Mucosa of stomach (tissue), 1 donor: ENCODE measurements around the gene CCNB1IP1.
"Not testable (repeated sequence)": the region's sequence is repeated elsewhere in the genome, so short reads cannot be mapped to it uniquely, and the experiment has no call there.

ENCODE experiments used
- H3K27me3 ChIP-seq: one replicate; pipeline ENCODE4 v1.7.0; 2013; ENCODE audit warnings: mild to moderate bottlenecking, low read length; ENCODE audit not compliant: control insufficient read depth, insufficient read depth
- H3K36me3 ChIP-seq: one replicate; pipeline ENCODE4 v1.7.0; 2013; ENCODE audit warnings: low read length; ENCODE audit not compliant: control insufficient read depth, insufficient read depth
- H3K4me1 ChIP-seq: one replicate; pipeline ENCODE4 v1.7.0; 2013; ENCODE audit warnings: mild to moderate bottlenecking, low read length; ENCODE audit not compliant: control insufficient read depth, insufficient read depth
- H3K4me3 ChIP-seq: one replicate; pipeline ENCODE4 v1.7.0; 2013; ENCODE audit warnings: low read length
- H3K9ac ChIP-seq: one replicate; pipeline ENCODE4 v1.7.0; 2013; ENCODE audit warnings: mild to moderate bottlenecking, low read length, moderate library complexity
- H3K9me3 ChIP-seq: one replicate; pipeline ENCODE4 v1.7.0; 2013; ENCODE audit warnings: mild to moderate bottlenecking, low read length, moderate library complexity; ENCODE audit not compliant: control insufficient read depth
- donor health status: Pancreatic carcinoma.

CCNB1IP1 gene

DNA sequence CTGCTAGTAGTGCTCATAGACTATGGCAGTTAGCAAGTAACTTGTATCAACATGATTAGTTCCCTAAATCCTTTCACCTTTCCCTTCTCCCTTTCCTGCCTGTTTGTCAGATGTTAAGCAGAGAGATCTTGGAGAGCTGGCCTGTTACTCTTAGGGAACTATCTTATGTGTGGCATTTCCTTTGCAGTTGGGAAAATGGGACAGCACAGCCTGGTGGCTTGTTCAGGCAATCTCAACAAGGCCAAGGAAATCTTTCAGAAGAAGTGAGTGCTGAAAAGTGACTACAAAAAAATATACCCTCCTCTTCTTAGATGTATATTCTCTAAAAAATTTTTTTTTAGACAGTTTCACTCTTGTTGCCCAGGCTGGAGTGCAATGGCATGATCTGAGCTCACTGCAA is 17.8 kb upstream of the CCNB1IP1 start:
- no peak overlapping the region for H3K9ac ChIP-seq
- H3K4me1 ChIP-seq = no peaks in the 10 kb centered on the region
- H3K4me3 ChIP-seq = no peak overlapping the region
- no peaks in the 10 kb centered on the region for H3K36me3 ChIP-seq
- H3K9me3 ChIP-seq = no peaks in the 10 kb centered on the region
- H3K27me3 ChIP-seq = no peaks in the 10 kb centered on the region

DNA sequence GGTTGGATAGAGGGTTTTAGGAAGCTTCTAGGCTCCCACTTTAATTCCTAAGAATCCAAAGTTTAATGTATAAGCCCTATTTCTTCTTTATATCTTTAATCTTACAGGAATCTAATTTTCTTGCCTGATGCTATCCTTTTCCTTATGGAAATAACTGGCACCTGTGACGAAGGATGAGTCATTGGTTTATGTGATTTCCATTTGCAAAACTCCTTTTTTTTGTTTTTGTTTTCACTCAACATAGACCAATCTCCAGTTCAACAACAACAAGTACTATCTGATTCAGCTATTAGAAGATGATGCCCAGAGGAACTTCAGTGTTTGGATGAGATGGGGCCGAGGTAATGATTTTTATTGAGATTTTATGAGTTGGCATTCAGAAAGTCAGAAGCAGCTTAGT is 17.2 kb upstream of the CCNB1IP1 start:
- no peaks in the 10 kb centered on the region for H3K36me3 ChIP-seq
- H3K9me3 ChIP-seq = no peaks in the 10 kb centered on the region
- H3K4me3 ChIP-seq = no peak overlapping the region
- H3K27me3 ChIP-seq = no peaks in the 10 kb centered on the region
- no peak overlapping the region for H3K9ac ChIP-seq
- H3K4me1 ChIP-seq = no peaks in the 10 kb centered on the region

GRCh38 chr14:20347747-20348146 is 14.7 kb upstream of the CCNB1IP1 start:
- Histone ChIP-seq H3K4me3 (no peak overlapping the region), H3K9me3 (no peaks in the 10 kb centered on the region), H3K4me1 (no peaks in the 10 kb centered on the region), H3K27me3 (no peaks in the 10 kb centered on the region), H3K36me3 (no peaks in the 10 kb centered on the region), H3K9ac (no peak overlapping the region)

GRCh38 chr14:20346713-20347112 is 13.6 kb upstream of the CCNB1IP1 start:
- no peaks in the 10 kb centered on the region for H3K9me3 ChIP-seq
- H3K9ac ChIP-seq = no peak overlapping the region
- H3K4me1 ChIP-seq = no peaks in the 10 kb centered on the region
- H3K36me3 ChIP-seq = no peaks in the 10 kb centered on the region
- H3K4me3 ChIP-seq = no peak overlapping the region
- no peaks in the 10 kb centered on the region for H3K27me3 ChIP-seq

GRCh38 chr14:20345366-20345765 is 12.3 kb upstream of the CCNB1IP1 start:
- Histone ChIP-seq H3K4me3 (no peak overlapping the region), H3K36me3 (no peaks in the 10 kb centered on the region), H3K4me1 (no peaks in the 10 kb centered on the region), H3K9ac (no peak overlapping the region), H3K9me3 (no peaks in the 10 kb centered on the region), H3K27me3 (no peaks in the 10 kb centered on the region)

- H3K4me1 ChIP-seq = no peaks in the 10 kb centered on the region
- no peaks in the 10 kb centered on the region for H3K36me3 ChIP-seq
- peak overlapping the region; percentile 69 for H3K9ac ChIP-seq
- no peaks in the 10 kb centered on the region for H3K9me3 ChIP-seq
- H3K4me3 ChIP-seq = peak overlapping the region; percentile 57
- H3K27me3 ChIP-seq = no peaks in the 10 kb centered on the region
Measured at GRCh38 chr14:20343862-20344220, 10.8 kb upstream of the CCNB1IP1 start.

DNA sequence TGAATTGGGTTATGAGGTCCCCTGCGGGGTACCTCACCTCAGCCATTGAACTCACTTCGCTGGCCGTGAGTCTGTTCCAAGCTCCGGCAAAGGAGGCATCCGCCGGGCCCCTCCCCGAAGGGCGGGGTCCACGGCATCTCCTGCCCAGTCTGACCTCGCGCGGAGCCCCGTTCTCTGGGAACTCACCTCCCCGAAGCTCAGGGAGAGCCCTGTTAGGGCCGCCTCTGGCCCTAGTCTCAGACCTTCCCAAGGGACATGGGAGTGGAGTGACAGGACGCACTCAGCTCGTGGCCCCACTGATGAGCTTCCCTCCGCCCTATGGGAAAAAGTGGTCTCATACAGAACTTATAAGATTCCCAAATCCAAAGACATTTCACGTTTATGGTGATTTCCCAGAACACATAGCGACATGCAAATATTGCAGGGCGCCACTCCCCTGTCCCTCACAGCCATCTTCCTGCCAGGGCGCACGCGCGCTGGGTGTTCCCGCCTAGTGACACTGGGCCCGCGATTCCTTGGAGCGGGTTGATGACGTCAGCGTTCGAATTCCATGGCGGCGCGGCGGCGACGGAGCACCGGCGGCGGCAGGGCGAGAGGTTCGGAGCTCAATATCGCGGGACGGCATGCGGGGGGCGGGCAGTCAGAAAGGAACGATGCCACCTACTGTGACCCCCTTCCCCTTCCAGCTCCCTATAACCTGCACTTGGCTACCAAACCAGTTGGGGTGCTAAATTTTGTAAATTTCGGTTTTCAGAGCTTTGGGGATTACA is 10.2 kb upstream of the CCNB1IP1 start, which contains the start of gene PARP2:
Gene PARP2 (plus strand): TSS at position 544 of the 770 bp plus-strand sequence. CDS start 7 bp downstream, at position 551.
- H3K27me3 ChIP-seq = no peaks in the 10 kb centered on the region
- H3K9me3 ChIP-seq = no peaks in the 10 kb centered on the region
- H3K9ac ChIP-seq = peak within 1 kb of the TSS; percentile 69
- H3K36me3 ChIP-seq = no peaks in the 10 kb centered on the region
- no peaks in the 10 kb centered on the region for H3K4me1 ChIP-seq
- peak within 1 kb of the TSS; percentile 74 for H3K4me3 ChIP-seq

GRCh38 chr14:20341646-20342045 is 8.6 kb upstream of the CCNB1IP1 start:
- Histone ChIP-seq H3K4me3 (no peak overlapping the region), H3K9ac (no peak overlapping the region), H3K27me3 (no peaks in the 10 kb centered on the region), H3K9me3 (no peaks in the 10 kb centered on the region), H3K4me1 (no peaks in the 10 kb centered on the region), H3K36me3 (no peaks in the 10 kb centered on the region)

DNA sequence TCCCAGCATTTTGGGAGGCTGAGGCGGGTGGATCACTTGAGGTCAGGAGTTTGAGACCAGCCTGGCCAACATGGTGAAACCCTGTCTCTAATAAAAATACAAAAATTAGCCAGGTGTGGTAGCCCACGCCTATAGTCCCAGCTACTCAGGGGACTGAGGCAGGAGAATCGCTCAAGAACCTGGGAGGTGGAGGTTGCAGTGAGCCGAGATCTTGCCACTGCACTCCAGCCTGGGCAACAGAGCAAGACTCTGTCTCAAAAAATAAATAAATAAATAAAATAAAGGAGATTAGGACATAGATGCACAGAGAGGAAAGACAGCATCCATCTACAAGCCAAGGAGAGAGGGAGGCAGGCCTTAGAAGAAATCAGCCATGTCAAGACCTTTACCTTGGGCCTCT is 8.0 kb upstream of the CCNB1IP1 start:
- not testable (repeated sequence) for H3K36me3 ChIP-seq, H3K4me3 ChIP-seq, H3K27me3 ChIP-seq, H3K4me1 ChIP-seq, H3K9ac ChIP-seq, H3K9me3 ChIP-seq

- Histone ChIP-seq H3K9ac (no peak overlapping the region), H3K4me3 (no peak overlapping the region)
Measured at GRCh38 chr14:20334017-20334416, 938 bp upstream of the CCNB1IP1 start.

GRCh38 chr14:20333494-20333841 is 389 bp upstream of the CCNB1IP1 start:
- no peaks in the 10 kb centered on the region for H3K27me3 ChIP-seq
- peak overlapping the region; percentile 57 for H3K4me3 ChIP-seq
- H3K9ac ChIP-seq = peak overlapping the region; percentile 69

More at GRCh38 chr14:20334017-20334416, 938 bp upstream of the CCNB1IP1 start:
- H3K27me3 ChIP-seq = no peaks in the 10 kb centered on the region
- H3K4me1 ChIP-seq = peaks cover 6% of the 10 kb centered on the region
- no peaks in the 10 kb centered on the region for H3K9me3 ChIP-seq
- H3K36me3 ChIP-seq = no peaks in the 10 kb centered on the region

DNA sequence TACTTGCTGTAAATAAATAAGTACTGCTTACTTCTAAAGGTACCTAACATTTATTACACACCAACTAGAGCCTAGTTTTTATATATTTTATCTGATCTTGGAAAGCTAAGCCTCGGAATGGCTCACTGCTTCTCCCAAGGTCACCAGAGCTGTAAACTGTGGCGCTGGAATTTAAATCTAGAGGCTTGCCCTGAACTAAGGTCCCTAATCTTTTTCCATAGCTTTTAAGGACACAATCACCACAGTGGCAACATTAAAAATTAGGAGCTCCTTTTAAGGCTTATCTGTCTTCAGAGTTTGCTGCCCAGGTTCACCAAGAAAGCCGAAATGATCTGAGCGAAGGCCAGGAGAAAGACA is 670 bp downstream of the CCNB1IP1 start:
- Histone ChIP-seq H3K36me3 (no peaks in the 10 kb centered on the region), H3K9ac (peak overlapping the region; percentile 69), H3K4me1 (peaks cover 6% of the 10 kb centered on the region), H3K4me3 (peak overlapping the region; percentile 57), H3K27me3 (no peaks in the 10 kb centered on the region), H3K9me3 (no peaks in the 10 kb centered on the region)

More at GRCh38 chr14:20333494-20333841, 389 bp upstream of the CCNB1IP1 start:
- no peaks in the 10 kb centered on the region for H3K9me3 ChIP-seq
- no peaks in the 10 kb centered on the region for H3K36me3 ChIP-seq
- H3K4me1 ChIP-seq = peaks cover 6% of the 10 kb centered on the region
